Right lung (tissue), 10 donors: ENCODE results near the gene NOL12. TPM values are rescaled to one million over a fixed set of nuclear protein-coding genes. Genes with fewer than 3 reads are reported as not detected.
"Not testable (repeated sequence)": the region's sequence is repeated elsewhere in the genome, so short reads cannot be mapped to it uniquely, and the experiment has no call there.

ENCODE experiments used
- DNase-seq, 2 donors: peaks; one replicate each; pipeline ENCODE4 v3.0.0-alpha.2; 2013
- long read RNA-seq, 8 donors: transcript quantifications; one replicate each; lab custom pipeline, GENCODE V29; 2026
- polyA plus RNA-seq, 5 donors: library from polyadenylated mRNA; unstranded; fragments of 120-200 nt; gene quantifications; one replicate each; pipeline versions ENCODE4 v1.2.1 to v1.2.3, GENCODE V29; 2013; ENCODE audit warnings: inconsistent platforms in 1 of 5, low replicate concordance in 1 of 5; ENCODE audit not compliant: insufficient read length in 5 of 5, insufficient read depth in 1 of 5

The NOL12 gene, protein sequence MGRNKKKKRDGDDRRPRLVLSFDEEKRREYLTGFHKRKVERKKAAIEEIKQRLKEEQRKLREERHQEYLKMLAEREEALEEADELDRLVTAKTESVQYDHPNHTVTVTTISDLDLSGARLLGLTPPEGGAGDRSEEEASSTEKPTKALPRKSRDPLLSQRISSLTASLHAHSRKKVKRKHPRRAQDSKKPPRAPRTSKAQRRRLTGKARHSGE
- 10 to 100 TPM; 17.1 to 28.2 (median 18.8) TPM for polyA plus RNA-seq
- long read RNA-seq, donor 1, transcript NOL12-202 (7 exons, 945 nt), result major isoform, 10 of 20 reads
- long read RNA-seq, donor 1, partial matches to known transcripts, result 6 of 20 reads
- long read RNA-seq, donor 1, other reads (novel, unspliced or antisense), result 0 of 20 reads
- long read RNA-seq, donor 2, transcript NOL12-202 (7 exons, 945 nt), result major isoform, 8 of 8 reads
- long read RNA-seq, donor 2, partial matches to known transcripts, result 0 of 8 reads
- long read RNA-seq, donor 2, other reads (novel, unspliced or antisense), result 0 of 8 reads
- long read RNA-seq, donor 3, transcript NOL12-202 (7 exons, 945 nt), result major isoform, 10 of 19 reads
- long read RNA-seq, donor 3, partial matches to known transcripts, result 5 of 19 reads
- long read RNA-seq, donor 3, other reads (novel, unspliced or antisense), result 0 of 19 reads
- long read RNA-seq, donor 4, partial matches to known transcripts, result 0 of 7 reads
- long read RNA-seq, donor 4, other reads (novel, unspliced or antisense), result 0 of 7 reads
- long read RNA-seq, donor 5, transcript NOL12-202 (7 exons, 945 nt), result major isoform, 12 of 24 reads
- long read RNA-seq, donor 5, partial matches to known transcripts, result 9 of 24 reads
- long read RNA-seq, donor 5, other reads (novel, unspliced or antisense), result 0 of 24 reads
- long read RNA-seq, donor 6, transcript NOL12-202 (7 exons, 945 nt), result major isoform, 11 of 15 reads
- long read RNA-seq, donor 6, partial matches to known transcripts, result 0 of 15 reads
- long read RNA-seq, donor 6, other reads (novel, unspliced or antisense), result 0 of 15 reads
- long read RNA-seq, donor 7, partial matches to known transcripts, result 0 of 5 reads
- long read RNA-seq, donor 7, other reads (novel, unspliced or antisense), result 0 of 5 reads
- long read RNA-seq, donor 8, transcript NOL12-202 (7 exons, 945 nt), result major isoform, 5 of 8 reads
- long read RNA-seq, donor 8, partial matches to known transcripts, result 0 of 8 reads
- long read RNA-seq, donor 8, other reads (novel, unspliced or antisense), result 0 of 8 reads

- peak; percentile 89 to 91 for DNase-seq
These were observed at the start of gene NOL12 for GRCh38 chr22:37686002-37686982. Gene NOL12 (plus strand): TSS chr22:37686343. CDS start chr22:37686393, 50 bp downstream.

DNA sequence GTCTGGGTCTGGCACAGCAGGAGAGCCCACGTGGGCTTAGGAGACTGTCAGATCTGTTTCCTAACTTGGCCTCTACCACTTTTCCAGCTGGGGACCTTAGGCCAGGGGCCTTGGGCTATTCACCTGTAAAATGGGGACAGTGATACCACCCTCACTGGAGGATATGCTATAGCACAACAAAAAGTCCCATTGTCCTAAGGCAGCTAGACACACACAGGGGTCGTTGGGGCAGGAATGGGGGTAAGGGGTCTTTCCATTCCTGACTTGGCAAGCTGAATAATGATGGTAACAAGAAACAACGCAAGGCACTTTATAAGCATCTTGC, 49.2 kb upstream of the NOL12 start:
- DNase-seq, result no peak

DNA sequence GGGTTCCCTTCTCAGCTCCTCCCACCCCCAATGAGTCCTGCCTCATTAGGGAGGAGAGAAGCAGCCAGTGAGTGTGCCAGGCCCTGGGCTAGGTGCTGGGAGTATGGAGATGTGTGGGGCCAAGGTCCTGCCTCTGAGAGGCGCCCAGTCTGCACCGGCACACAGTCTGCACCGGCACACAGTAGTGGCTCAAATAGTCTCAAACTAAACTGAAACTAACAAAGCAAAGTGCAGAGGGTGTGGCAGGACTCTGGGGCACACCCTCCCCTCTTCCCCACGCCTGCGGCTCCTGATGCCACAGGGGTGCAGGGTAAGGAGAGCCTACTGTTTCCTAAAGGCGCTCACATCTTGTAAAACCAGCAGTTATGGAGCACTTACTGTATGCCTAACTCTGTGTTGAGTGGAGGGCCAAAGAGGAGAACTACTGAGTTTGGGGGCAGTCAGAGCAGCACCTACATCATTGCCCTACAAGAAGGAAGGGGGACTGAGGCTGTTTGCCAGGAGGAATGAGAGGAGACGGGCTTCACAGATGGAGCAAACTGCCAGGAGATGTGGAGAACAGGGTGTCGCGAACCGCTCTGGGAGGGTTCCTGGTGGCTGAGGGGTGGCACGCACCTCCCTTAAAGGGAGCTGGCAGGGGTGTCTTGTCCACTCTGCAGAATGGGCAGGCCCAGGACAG, 47.6 kb upstream of the NOL12 start:
- DNase-seq, result no peak

DNA sequence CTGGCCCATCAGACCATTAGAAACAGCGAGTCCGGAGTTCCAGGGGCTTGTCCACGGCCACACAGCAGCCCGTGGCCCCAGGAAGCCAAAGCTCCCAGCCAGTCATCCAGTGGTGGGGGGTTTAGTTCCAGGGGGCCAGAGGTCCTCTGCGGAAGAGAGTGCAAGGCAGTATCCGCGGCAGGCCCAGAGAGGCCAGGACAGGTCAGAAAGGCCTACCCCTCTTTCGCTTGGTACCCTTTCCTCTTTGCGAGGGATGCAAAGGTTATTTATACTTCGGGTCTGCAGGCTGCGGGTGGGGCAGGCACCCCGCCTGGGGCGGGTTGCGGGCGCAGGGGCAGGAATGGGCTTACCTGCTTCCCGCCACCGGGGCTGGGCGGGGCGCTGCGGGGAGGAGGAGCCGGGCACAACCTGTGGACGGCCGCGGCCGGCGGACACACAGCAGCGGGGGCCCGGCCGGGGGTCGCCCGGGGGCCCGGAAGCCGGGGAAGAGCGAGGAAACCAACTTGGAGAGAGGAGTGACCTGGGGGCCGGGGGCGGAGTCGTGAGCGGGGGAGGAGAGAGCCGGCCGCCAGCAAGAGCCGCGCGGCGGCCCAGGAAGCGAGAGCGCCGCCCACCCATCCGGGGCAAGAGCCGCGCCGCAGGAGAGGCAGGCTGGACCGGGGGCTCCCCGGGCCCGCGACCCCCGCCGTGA, 46.9 kb upstream of the NOL12 start, which contains the start of gene SH3BP1:
TSS of gene SH3BP1 (plus strand) at position 600 of the 691 bp plus-strand sequence. CDS start 119 bp downstream, outside the sequence.
- peak in 1 of 2 donors; percentile 50 for DNase-seq

GRCh38 chr22:37639771-37640590, 46.2 kb upstream of the NOL12 start:
- no peak for DNase-seq

DNA sequence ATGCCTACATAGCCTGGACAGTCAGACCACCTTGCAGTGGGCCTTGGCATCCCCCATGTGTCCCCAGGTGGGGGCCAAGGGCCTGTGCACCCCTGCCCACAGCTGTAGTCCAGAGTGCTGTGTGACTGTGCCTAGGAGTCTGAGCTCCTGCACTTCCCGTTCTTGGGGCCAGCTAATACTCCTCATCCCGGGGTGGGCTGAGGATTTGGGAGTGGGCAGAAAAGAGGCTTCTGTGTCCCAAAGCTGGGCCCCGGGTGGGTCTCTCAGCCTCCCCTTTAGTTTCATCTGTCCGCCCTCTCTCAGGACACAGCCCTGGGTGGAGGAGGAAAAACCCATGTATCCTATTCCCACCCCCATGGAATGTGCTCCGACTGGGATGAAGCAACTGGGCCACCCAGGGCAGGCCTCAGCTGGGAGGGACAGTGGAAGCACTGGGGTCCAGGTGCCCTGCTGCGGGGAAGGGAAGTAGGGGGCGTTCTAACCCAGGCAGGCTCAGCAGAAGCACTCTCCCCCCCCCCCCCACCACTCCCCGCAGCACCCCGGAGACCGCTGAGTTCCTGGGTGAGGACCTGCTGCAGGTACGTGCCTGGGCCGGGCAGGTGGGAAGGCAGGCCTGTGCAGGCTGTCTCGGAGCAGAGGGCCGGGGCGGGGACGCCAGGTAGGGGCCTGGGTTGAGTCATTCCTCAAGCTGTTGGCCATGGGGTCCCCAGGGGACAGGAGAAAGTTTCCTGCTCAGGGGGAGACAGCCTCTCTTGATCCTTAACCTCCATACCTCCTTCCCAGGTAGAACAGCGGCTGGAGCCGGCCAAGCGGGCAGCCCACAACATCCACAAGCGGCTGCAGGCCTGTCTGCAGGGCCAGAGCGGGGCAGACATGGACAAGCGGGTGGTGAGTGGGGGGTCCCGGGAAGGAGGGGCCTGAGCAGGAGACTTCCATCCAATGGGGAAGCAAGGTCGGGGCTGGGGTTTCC, 45.3 kb upstream of the NOL12 start:
- no peak for DNase-seq

GRCh38 chr22:37641561-37641949, 44.6 kb upstream of the NOL12 start:
- DNase-seq, result no peak

DNA sequence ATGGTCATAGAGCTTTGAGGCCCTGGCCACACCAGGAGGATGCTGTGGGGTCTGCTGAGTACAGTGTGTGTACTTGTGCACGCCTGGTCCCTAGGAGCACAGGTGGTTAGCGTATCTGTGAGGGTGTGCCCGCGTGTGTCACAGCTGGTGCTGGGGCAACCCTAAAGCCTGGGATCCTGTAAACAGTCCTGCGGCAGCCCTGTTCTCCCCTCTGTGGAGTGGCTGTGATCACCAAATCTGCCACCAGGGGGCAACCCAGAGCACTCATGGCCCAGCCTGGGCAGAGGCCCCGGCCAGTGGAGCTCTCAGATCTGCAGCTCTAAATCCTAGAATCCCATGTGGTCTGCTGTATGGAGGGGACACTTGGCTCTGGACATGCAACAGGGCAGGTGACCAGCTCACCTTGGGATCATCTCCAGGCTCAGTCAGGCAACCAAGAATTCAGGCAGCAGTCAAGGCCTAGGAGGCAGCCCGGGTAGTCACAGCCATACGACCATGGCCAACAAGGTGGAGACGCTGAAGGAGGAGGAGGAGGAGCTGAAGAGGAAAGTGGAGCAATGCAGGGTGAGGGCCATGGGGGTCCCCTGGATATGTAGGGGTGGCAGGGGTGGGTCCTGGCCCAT, 42.8 kb upstream of the NOL12 start:
- DNase-seq, result peak in 1 of 2 donors; percentile 74

DNA sequence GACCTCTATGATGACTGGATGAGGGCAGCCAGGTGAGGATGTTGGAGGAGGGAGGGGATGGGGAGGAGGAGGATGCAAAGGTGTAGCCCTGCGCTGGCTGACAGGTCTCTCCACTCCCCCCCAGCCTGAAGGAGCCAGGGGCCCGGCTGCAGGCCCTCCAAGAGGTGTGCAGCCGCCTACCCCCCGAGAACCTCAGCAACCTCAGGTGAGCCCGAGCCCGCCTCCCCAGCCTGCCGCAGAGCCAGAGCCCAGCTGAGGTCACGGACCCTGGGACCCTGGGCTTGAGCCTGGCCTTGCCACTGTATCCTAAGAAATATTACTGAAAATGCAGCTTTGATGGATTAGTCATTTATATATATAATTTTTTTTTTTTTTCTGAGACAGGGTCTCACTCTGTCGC, 38.8 kb upstream of the NOL12 start:
- DNase-seq, result no peak

GRCh38 chr22:37647928-37648327, 38.2 kb upstream of the NOL12 start:
- no peak for DNase-seq

GRCh38 chr22:37650463-37651136, 35.5 kb upstream of the NOL12 start:
- no peak for DNase-seq

DNA sequence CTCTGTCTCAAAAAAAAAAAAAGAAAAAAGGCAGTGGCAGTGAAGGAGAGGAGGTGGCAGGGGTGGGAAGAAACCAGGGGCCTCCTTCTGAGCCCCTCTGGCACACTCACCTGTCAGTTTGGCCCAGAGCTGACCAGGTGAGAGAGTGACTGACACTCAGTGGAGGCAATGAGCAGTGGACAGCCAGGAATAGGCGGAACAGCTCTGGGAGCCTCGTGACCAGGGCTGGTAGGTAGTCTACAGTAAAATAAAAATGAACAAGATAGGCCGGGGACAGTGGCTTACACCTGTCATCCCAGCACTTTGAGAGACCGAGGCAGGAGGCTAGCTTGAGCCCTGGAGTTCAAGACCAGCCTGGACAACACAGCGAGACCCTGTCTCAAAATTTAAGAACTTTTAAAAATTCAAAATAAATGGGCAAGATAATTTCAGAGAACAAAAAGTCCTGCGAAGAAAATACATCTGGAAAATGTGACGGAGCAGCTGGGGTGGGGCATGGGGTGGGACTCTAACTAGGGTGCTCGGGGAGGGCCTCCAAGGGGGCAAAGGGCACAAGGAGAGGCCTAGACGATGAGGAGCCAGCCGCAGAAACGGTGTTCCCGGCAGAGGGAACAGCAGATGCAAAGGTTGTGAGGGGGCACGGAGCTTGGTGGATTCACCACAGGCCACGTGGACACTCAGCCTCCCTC, 31.4 kb upstream of the NOL12 start:
- no peak for DNase-seq

- DNase-seq, result no peak
These were observed 30.9 kb upstream of the NOL12 start for GRCh38 chr22:37655252-37655563.

- not testable (repeated sequence) for DNase-seq
These were observed 29.6 kb upstream of the NOL12 start for GRCh38 chr22:37656583-37656982.

- no peak for DNase-seq
These were observed 28.5 kb upstream of the NOL12 start for GRCh38 chr22:37657590-37658132.
